ENCODE results near the gene NOS3. TPM values are rescaled to one million over a fixed set of nuclear protein-coding genes. Genes with fewer than 3 reads are reported as not detected.

The NOS3 gene
- polyA plus RNA-seq, 1 of the 3 experiments (the other 2 are of a cell fraction), result 0.41 TPM

- TF ChIP-seq FOXJ3 (CRISPR knock-in tag; IDR thresholded peaks at IDR 0.05), result no peak
- TF ChIP-seq GATA2 (CRISPR knock-in tag; IDR thresholded peaks at IDR 0.05), result no peak
These were observed 62.9 kb downstream of the NOS3 start (continued) for GRCh38 chr7:151053751-151054150.

- Histone ChIP-seq H4K20me1 (ENCODE audit: insufficient read depth) (peaks cover 8% of the 10 kb centered on the region), H3K36me3 (replicated peaks in 1 of 2; ENCODE audit: control insufficient read depth in 1 of 2, insufficient read depth in 2 of 2, low read length in 1 of 2) (peaks cover 3 to 40% of the 10 kb centered on the region in 2 experiments), H3K27ac (ENCODE audit: low read depth in 2 of 2, low read length in 1 of 2) (no peak overlapping the region), H3K9me3 (no peaks in the 10 kb centered on the region), H3K79me2 (ENCODE audit: insufficient read depth) (peaks cover 38% of the 10 kb centered on the region), H3K4me3 (ENCODE audit: low read depth in 2 of 2, low read length in 1 of 2) (peak overlapping the region; percentile 66 to 99; a peak in 2 of 4 replicates), H3K27me3 (ENCODE audit: insufficient read depth) (no peaks in the 10 kb centered on the region), H3K9me2 (no peaks in the 10 kb centered on the region), H2AFZ (ENCODE audit: low read depth) (no peak overlapping the region), H3K4me1 (ENCODE audit: control insufficient read depth in 1 of 2, insufficient read depth in 2 of 2, low read depth in 1 of 2, low read length in 1 of 2) (peaks cover 20 to 40% of the 10 kb centered on the region in 2 experiments), H3K4me2 (peak overlapping the region; percentile 85), H3K9ac (peak overlapping the region; percentile 68; the same call in 1 of the 2 replicates), H3F3A (replicated peaks; ENCODE audit: insufficient read depth) (peaks cover 3% of the 10 kb centered on the region)
- POLR2A ChIA-PET, result no interaction called here
- TF ChIP-seq CTCF (IDR thresholded peaks at IDR 0.05), result peak; percentile 23
- TF ChIP-seq RAD21 (IDR thresholded peaks at IDR 0.05; ENCODE audit: low read length), result no peak
- 0 out of 2 replicates have a peak, but pooled peaks have one; percentile 9 for TF ChIP-seq MXI1 (IDR thresholded peaks at IDR 0.05; ENCODE audit: low read depth, low read length)
- WGBS (ENCODE audit: low lambda C conversion rate), result 91% methylated on average over 6 of the region's 6 CpGs
- CTCF ChIA-PET, result interaction anchor here (1.0 to 12.2 kb wide), 8 partner anchors 10 to 54 kb away, joined by 3 to 126 read pairs (median 8); partner anchors contain the start of gene ABCB8
- no peak for DNase-seq
These were observed 65.5 kb downstream of the NOS3 start for GRCh38 chr7:151056283-151056665.

GRCh38 chr7:151056666-151057505 lies 66.1 kb downstream of the NOS3 start:
- Histone ChIP-seq H3K27ac (ENCODE audit: low read depth in 2 of 2, low read length in 1 of 2) (peak overlapping the region; percentile 31 to 73; a peak in 2 of 4 replicates), H3K27me3 (ENCODE audit: insufficient read depth) (no peaks in the 10 kb centered on the region), H3K9me3 (no peaks in the 10 kb centered on the region), H2AFZ (ENCODE audit: low read depth) (no peak overlapping the region; the same call in 1 of the 2 replicates), H3K4me2 (peak overlapping the region; percentile 85), H3K9me2 (no peaks in the 10 kb centered on the region), H4K20me1 (ENCODE audit: insufficient read depth) (peaks cover 14% of the 10 kb centered on the region), H3K36me3 (replicated peaks in 1 of 2; ENCODE audit: control insufficient read depth in 1 of 2, insufficient read depth in 2 of 2, low read length in 1 of 2) (peaks cover 8 to 40% of the 10 kb centered on the region in 2 experiments), H3K9ac (peak overlapping the region; percentile 68), H3K79me2 (ENCODE audit: insufficient read depth) (peaks cover 44% of the 10 kb centered on the region), H3K4me3 (ENCODE audit: low read depth in 2 of 2, low read length in 1 of 2) (peak overlapping the region; percentile 66 to 99), H3K4me1 (ENCODE audit: control insufficient read depth in 1 of 2, insufficient read depth in 2 of 2, low read depth in 1 of 2, low read length in 1 of 2) (peaks cover 26 to 46% of the 10 kb centered on the region in 2 experiments), H3F3A (replicated peaks; ENCODE audit: insufficient read depth) (peaks cover 3% of the 10 kb centered on the region)
- no peak for DNase-seq
- POLR2A ChIA-PET, result interaction anchor here (0.6 to 2.3 kb wide), 3 partner anchors 9 to 1407 kb away, joined by 3 to 11 read pairs (median 3); partner anchors contain the start of genes ASIC3 and TMUB1
- CTCF ChIA-PET, result interaction anchor here (0.8 to 12.2 kb wide), 11 partner anchors 7 to 158 kb away, joined by 3 to 126 read pairs (median 7); partner anchors contain the start of genes ABCB8, FASTK and TMUB1
- 45% methylated on average over 29 of the region's 29 CpGs for WGBS (ENCODE audit: low lambda C conversion rate)
- no peak for TF ChIP-seq EZH2phosphoT487 (IDR thresholded peaks at IDR 0.05; ENCODE audit: borderline replicate concordance, low read depth)
- 0 out of 2 replicates have a peak, but pooled peaks have one; percentile 13 for TF ChIP-seq FOXJ3 (CRISPR knock-in tag; IDR thresholded peaks at IDR 0.05)
- no peak for TF ChIP-seq GABPA (IDR thresholded peaks at IDR 0.05; ENCODE audit: low read depth)
- no peak for TF ChIP-seq MEF2A (IDR thresholded peaks at IDR 0.05; ENCODE audit: borderline replicate concordance, low read depth)
- TF ChIP-seq RCOR1 (IDR thresholded peaks at IDR 0.05; ENCODE audit: low read length), result no peak
